Measurements from ENCODE around the gene ANAPC15.

The ANAPC15 gene

DNA sequence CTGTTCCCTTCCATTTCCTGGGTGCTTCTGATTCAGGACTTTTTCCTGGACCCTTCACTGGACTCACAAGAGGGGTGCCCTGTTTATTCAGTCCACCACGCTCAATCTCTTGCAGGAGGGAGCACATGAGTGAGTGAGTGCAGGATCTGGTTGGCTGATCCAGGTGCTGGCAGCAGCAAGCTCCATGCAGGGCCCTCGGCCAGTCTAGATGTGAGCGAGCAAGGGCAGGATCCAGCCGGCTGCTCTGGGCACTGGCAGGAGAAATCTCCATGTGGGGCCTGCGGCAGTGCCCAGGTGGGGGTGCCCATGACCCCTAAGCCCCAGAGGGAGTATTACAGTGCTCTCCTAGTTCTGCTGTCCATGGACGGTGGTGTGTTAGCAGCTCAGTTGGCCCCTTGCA is 11.6 kb upstream of the ANAPC15 start:
- DNase-seq = no peak

- DNase-seq = no peak
Measured at GRCh38 chr11:72123117-72123653, 10.7 kb upstream of the ANAPC15 start.

GRCh38 chr11:72122607-72123006 is 10.1 kb upstream of the ANAPC15 start:
- DNase-seq = no peak

- no peak for DNase-seq
Measured at GRCh38 chr11:72120930-72121329, 8.4 kb upstream of the ANAPC15 start.

- DNase-seq = peak; percentile 1 to 14
Measured at GRCh38 chr11:72119198-72119597, 6.7 kb upstream of the ANAPC15 start.

- no peak for DNase-seq
Measured at GRCh38 chr11:72116019-72116755, 3.7 kb upstream of the ANAPC15 start.

DNA sequence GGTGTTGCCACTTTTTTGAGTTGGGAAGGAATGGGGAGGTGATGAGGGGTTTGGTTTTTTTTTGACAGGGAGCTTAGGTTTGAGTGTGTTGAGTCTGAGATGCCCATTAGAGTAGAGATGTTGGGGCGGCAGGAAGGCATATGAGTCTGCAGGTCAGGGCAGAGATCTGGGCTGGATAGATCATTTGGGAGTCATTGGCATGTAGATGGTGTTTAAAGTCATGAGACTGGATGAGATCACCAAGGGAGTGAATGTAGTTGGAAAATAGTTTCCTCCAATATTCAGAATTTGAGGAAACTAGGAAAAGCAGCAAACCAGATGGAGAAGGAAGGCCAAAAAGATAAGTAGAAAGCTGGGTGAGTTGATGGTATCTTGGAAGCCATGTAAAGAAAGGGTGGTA is 2.1 kb upstream of the ANAPC15 start:
- DNase-seq = no peak

GRCh38 chr11:72112978-72113808 is 698 bp upstream of the ANAPC15 start:
- DNase-seq = no peak

GRCh38 chr11:72111300-72112142 is 974 bp downstream of the ANAPC15 start:
- peak in 1 of 2 experiments; percentile 48 for DNase-seq

- no peak for DNase-seq
Measured at GRCh38 chr11:72105888-72106287, 6.6 kb downstream of the ANAPC15 start, which contains the start of gene TOMT. TSS of gene TOMT (plus strand) at chr11:72105924. CDS start at chr11:72105952, 28 bp downstream.

DNA sequence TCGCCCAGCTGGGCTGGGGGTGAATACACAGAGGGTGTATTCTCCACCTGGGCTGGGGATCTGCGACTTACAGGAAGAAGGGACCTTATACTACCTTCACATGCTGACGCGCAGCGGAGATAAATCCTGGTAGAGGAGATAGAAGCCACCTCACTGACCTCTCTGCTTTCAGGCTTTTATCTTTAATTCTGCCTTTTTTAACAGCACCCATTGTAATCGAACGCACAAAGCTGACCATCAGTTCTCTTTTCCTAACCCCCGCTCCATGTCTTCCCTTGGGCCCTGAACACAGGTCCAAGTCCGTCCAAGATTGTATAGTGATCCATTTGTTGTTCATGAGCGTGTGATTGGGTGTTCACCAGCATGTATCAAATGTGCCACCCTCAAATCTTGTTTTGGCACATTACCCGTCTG is 8.7 kb downstream of the ANAPC15 start:
- DNase-seq = no peak

- peak; percentile 94 to 97 for DNase-seq
Measured at GRCh38 chr11:72102946-72103753, 9.3 kb downstream of the ANAPC15 start, which contains the start of gene LAMTOR1. TSS of gene LAMTOR1 (minus strand) at chr11:72103297. CDS start at chr11:72103224, 73 bp downstream.

DNA sequence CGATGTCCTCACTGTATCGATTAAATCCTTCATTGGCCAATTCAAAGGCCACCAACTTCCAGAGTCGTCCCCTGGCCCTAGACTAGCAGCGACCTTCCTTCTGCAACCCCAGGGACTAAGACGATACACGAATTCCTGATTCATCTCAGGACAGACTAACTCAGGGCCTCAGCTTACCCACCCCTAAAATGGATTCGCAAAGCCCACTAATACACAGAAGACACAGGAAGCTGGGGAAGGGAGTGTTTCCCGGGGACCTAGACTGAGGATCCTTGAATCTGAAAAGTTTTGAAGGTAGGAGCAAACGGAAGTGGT is 9.9 kb downstream of the ANAPC15 start:
- no peak for DNase-seq

- DNase-seq = no peak
Measured at GRCh38 chr11:72102162-72102561, 10.3 kb downstream of the ANAPC15 start.

GRCh38 chr11:72100462-72100861 is 12.0 kb downstream of the ANAPC15 start:
- peak; percentile 95 to 96 for DNase-seq

DNA sequence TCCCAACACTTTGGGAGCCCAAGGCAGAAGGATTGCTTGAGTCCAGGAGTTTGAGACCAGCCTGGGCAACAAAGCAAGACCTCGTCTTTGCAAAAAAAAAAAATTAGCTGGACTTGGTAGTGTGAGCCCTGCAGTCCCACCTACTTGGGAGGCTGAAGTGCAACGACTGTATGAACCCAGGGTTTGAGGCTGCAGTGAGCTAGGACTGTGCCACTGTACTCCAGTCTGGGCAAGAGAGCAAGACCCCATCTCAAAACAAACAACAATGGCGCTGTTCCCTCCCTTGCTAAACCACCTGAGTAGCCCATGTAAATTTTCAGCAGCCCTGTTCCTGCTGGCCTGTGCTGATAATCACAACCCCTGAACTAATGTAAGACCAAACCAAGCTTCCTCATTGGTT is 12.5 kb downstream of the ANAPC15 start:
- no peak for DNase-seq

- DNase-seq = no peak
Measured at GRCh38 chr11:72098741-72099140, 13.8 kb downstream of the ANAPC15 start.

DNA sequence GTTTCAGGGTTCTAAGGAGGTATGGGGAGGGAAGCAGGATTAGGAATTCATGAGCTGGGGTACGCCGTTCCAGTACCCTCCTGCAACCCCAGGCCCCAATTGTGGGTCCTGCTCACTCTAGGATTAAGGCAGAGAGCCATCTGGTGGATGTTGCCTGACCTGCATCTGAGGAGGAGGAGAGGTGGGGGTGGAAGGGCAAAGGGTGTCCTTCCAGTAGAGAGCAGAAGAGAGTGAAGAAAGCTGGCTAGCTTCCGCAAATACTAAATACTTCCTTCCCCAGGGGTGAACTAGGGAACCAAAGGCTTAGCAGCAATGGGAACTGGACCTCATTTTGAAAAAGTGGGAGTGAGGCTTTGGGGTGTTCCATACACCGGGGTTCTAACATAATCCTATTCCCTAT is 21.2 kb downstream of the ANAPC15 start:
- peak; percentile 93 to 94 for DNase-seq

GRCh38 chr11:72088076-72088808 is 24.3 kb downstream of the ANAPC15 start:
- DNase-seq = no peak

DNA sequence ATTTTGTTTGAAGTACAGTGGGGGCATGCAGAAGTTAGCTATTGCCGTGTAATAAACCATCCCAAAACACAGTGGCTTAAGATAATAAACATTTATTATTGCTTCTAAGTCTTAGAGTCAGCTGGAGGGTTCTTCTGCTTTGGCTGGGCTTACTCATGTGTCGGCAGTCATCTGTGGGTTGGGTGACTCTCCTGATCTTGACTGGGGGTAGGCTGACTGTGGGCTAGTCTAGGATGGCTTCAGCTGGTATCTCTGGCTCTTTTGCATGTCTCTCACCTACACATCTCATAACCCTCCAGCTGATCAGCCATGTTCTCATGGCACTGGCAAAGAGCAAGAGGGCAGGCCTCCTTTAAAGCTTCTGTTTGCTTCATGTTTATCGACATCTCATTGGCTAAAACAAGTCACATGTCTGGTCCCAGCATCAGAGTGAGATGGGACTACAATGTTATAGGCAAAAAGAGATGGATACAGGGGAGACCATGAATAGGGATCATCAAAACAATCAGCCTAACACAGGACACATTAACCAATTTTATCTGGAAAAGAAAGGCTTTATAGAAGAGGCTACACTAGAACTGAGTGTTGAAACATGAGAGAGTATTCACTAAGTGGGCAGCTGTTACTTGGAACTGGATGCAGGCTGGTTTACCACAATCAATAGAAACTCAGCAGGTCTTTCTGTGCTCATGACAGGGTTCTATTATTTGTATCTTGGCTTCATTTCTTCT is 26.7 kb downstream of the ANAPC15 start:
- no peak for DNase-seq

DNA sequence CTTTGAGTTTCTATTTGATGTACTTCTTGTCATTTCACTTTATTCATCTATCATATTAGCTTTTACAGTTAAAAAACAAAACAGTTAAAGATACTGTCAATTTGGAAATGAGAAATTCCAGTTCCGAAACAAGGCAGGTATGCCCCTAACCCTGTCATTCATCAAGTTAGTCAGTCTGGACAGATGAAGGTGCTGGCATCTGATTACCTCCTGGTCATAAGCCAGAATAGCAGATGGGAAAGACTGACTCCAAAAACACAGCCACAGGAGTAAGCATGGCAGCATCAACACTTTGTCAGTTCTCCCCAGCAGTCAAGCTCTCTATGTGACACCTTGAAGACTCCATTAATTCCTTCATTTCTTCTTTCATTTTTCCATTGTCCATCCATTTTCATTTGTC is 27.5 kb downstream of the ANAPC15 start:
- no peak for DNase-seq
